Measurements from ENCODE around the gene SHH.
"Not testable (repeated sequence)": the region's sequence is repeated elsewhere in the genome, so short reads cannot be mapped to it uniquely, and the experiment has no call there.

Gene SHH

GRCh38 chr7:155842496-155843265 is 30.4 kb upstream of the SHH start:
- no peak for DNase-seq

- DNase-seq, result no peak
Observed at GRCh38 chr7:155840909-155841308, 28.6 kb upstream of the SHH start.

- no peak for DNase-seq
Observed at GRCh38 chr7:155840262-155840885, 28.1 kb upstream of the SHH start.

GRCh38 chr7:155839461-155839860 is 27.2 kb upstream of the SHH start:
- no peak for DNase-seq

GRCh38 chr7:155838312-155838711 is 26.0 kb upstream of the SHH start:
- DNase-seq, result not testable (repeated sequence)

- no peak for DNase-seq
Observed at GRCh38 chr7:155837126-155837479, 24.8 kb upstream of the SHH start.

GRCh38 chr7:155836216-155837125 is 24.2 kb upstream of the SHH start:
- no peak for DNase-seq

GRCh38 chr7:155835446-155836215 is 23.4 kb upstream of the SHH start:
- no peak for DNase-seq

GRCh38 chr7:155834486-155835048 is 22.3 kb upstream of the SHH start:
- DNase-seq, result no peak

- DNase-seq, result no peak
Observed at GRCh38 chr7:155833651-155834050, 21.4 kb upstream of the SHH start.

- DNase-seq, result no peak
Observed at GRCh38 chr7:155832581-155832981, 20.3 kb upstream of the SHH start.

- no peak for DNase-seq
Observed at GRCh38 chr7:155831807-155832524, 19.7 kb upstream of the SHH start.

GRCh38 chr7:155830961-155831806 is 18.9 kb upstream of the SHH start:
- DNase-seq, result no peak

GRCh38 chr7:155829796-155830470 is 17.7 kb upstream of the SHH start:
- no peak for DNase-seq

GRCh38 chr7:155825336-155825735 is 13.1 kb upstream of the SHH start:
- no peak for DNase-seq

GRCh38 chr7:155824227-155824886 is 12.1 kb upstream of the SHH start:
- DNase-seq, result no peak

- DNase-seq, result no peak
Observed at GRCh38 chr7:155821851-155822250, 9.6 kb upstream of the SHH start.

GRCh38 chr7:155820788-155821187 is 8.5 kb upstream of the SHH start:
- no peak for DNase-seq

- DNase-seq, result no peak
Observed at GRCh38 chr7:155820246-155820645, 8.0 kb upstream of the SHH start.

- DNase-seq, result no peak
Observed at GRCh38 chr7:155819186-155819585, 6.9 kb upstream of the SHH start.

Measured in NCI-H446 (cell line).